ENCODE data around the gene PBX1. TPM values are rescaled to one million over a fixed set of nuclear protein-coding genes. Genes with fewer than 3 reads are reported as not detected.

PBX1 gene
- total and polyA plus RNA-seq, 3 experiments from 2014 or later: 0.05 to 0.16 (median 0.13) TPM

DNA sequence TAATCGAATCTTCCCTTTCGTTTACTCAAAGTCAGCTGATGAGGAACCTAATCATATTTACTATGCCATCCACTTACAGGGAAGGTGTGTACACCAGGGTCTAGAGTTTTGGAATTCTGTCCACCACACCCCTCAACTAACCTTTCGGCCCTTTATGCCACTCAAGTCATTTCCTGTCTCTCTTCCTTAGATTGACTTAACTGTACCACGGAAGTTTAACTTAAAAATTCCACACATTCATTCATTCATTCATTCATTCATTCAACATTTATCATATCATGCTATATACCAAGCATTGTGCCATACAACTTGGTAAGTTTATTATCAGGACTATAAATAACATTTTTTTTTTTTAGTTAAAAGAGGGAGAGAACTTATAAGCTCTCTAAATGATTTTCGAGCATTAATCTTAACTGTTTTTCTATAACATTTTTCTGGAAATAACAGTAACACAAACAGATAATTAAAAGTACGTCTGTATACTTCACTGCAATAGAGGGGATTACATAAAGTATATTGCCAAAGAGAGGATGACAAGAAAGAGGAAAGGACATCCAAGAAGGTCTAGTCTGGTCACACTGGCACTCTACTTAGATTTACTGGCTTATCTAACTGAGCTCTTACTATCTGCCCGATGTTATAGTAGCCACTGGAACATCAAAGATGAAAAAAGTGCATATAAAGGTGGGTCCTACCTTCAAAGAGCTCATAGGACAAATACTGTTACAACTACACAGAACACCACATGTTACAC is 243.7 kb downstream of the PBX1 start:
- no peaks in the 10 kb centered on the region for H3K27me3 ChIP-seq (ENCODE audit: insufficient read depth, low read length, poor library complexity, severe bottlenecking)
- ChIA-PET POLR2A (no interaction called here), CTCF (interaction anchor here (1.0 kb wide), 1 partner anchor 19 kb away, joined by 3 read pairs; no protein-coding TSS in a partner anchor)
- no peaks in the 10 kb centered on the region for H3K36me3 Mint-ChIP-seq
- H3K27me3 Mint-ChIP-seq: peaks cover 0 to 3% of the 10 kb centered on the region in 2 donors
- no peak for DNase-seq
- no peaks in the 10 kb centered on the region for H3K4me1 ChIP-seq (ENCODE audit: insufficient read depth, low read length)
- H3K4me1 Mint-ChIP-seq: no peaks in the 10 kb centered on the region
- H3K4me3 Mint-ChIP-seq: no peak overlapping the region
- H3K27ac Mint-ChIP-seq: no peak overlapping the region
- H3K27ac ChIP-seq (ENCODE audit: low read depth, low read length): no peak overlapping the region
- H3K9me3 Mint-ChIP-seq: peaks cover 0 to 5% (median 0%) of the 10 kb centered on the region in 5 donors
- no peaks in the 10 kb centered on the region for H3K9me3 ChIP-seq (ENCODE audit: low read length)
- H3K36me3 ChIP-seq (ENCODE audit: insufficient read depth, low read length): no peaks in the 10 kb centered on the region
- H3K4me3 ChIP-seq (ENCODE audit: low read length): no peak overlapping the region

DNA sequence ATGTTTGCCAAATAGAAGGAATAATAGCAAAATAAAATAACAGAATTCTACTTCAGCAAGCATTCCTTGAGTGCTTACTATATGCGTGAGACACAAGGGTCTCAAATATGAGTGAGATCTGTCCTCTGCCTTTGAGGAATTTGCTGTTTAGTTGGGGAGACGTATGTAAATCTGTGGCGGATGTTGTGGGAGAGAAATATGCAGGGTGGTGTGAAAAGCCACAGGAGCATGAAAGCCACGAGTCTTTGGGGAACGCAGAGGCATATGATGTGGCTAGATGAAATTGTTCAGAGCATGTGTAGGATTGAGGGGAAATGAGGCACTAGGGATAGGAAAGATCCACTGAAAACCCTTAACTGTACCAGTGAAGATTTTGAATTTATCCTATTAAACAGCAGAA is 244.4 kb downstream of the PBX1 start:
- Histone ChIP-seq H3K36me3 (ENCODE audit: insufficient read depth, low read length) (no peaks in the 10 kb centered on the region), H3K4me1 (ENCODE audit: insufficient read depth, low read length) (no peaks in the 10 kb centered on the region), H3K4me3 (ENCODE audit: low read length) (no peak overlapping the region), H3K9me3 (ENCODE audit: low read length) (no peaks in the 10 kb centered on the region), H3K27ac (ENCODE audit: low read depth, low read length) (no peak overlapping the region), H3K27me3 (ENCODE audit: insufficient read depth, low read length, poor library complexity, severe bottlenecking) (no peaks in the 10 kb centered on the region)
- ChIA-PET POLR2A (no interaction called here), CTCF (interaction anchor here (0.8 kb wide), 1 partner anchor 16 kb away, joined by 3 read pairs; no protein-coding TSS in a partner anchor)
- Mint-ChIP-seq H3K9me3 (peaks cover 0 to 5% (median 0%) of the 10 kb centered on the region in 5 donors), H3K27me3 (peaks cover 0 to 3% of the 10 kb centered on the region in 2 donors), H3K27ac (no peak overlapping the region), H3K36me3 (no peaks in the 10 kb centered on the region), H3K4me1 (no peaks in the 10 kb centered on the region), H3K4me3 (no peak overlapping the region)
- no peak for DNase-seq

DNA sequence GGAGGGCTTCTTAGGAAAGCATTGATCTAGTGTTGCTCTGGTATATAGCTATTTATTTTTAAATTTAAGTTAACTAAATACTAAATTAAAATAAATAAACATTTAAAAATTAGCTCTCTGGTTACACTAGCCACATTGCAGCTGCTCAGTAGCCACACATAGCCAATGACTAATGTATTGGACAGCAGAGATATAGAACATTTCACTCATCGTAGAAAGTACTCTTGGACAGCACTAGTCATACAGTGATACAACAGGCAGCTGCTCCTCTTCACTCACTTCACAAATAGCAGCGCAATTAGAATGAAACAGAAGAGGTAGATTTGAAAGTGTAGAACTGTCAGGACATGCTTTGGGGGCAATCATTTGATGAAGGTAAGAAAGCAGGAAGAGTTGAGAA is 245.4 kb downstream of the PBX1 start:
- Histone ChIP-seq H3K27me3 (ENCODE audit: insufficient read depth, low read length, poor library complexity, severe bottlenecking) (no peaks in the 10 kb centered on the region), H3K27ac (ENCODE audit: low read depth, low read length) (no peak overlapping the region), H3K36me3 (ENCODE audit: insufficient read depth, low read length) (no peaks in the 10 kb centered on the region), H3K4me3 (ENCODE audit: low read length) (no peak overlapping the region), H3K9me3 (ENCODE audit: low read length) (no peaks in the 10 kb centered on the region), H3K4me1 (ENCODE audit: insufficient read depth, low read length) (no peaks in the 10 kb centered on the region)
- H3K9me3 Mint-ChIP-seq: peaks cover 0 to 6% (median 0%) of the 10 kb centered on the region in 5 donors
- ChIA-PET CTCF (interaction anchor here (0.8 to 1.8 kb wide), 2 partner anchors 9 to 17 kb away, joined by 3 to 4 read pairs; no protein-coding TSS in a partner anchor), POLR2A (no interaction called here)
- no peak for DNase-seq
- peaks cover 0 to 3% of the 10 kb centered on the region in 2 donors for H3K27me3 Mint-ChIP-seq
- H3K36me3 Mint-ChIP-seq: no peaks in the 10 kb centered on the region
- H3K4me1 Mint-ChIP-seq: no peaks in the 10 kb centered on the region
- no peak overlapping the region for H3K27ac Mint-ChIP-seq
- no peak overlapping the region for H3K4me3 Mint-ChIP-seq

DNA sequence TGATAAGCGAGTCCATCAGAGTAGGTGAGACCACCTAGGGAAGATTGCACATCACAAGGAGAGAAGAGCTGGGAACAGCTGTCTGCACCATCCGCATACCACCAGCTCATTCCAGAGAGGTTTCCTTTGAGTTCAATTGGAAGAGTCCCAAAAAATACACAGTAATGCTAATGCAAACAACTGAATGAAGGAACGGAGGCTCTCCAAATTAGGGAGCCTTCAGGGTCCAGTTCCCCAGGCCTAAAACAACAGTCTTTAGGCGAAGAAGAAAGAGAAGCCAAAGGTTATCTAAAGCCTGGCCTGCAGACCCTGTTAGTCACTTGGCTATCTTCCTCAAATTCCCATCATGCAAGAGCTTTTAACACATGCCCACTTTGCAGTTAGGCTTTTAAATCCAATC is 246.4 kb downstream of the PBX1 start:
- Histone ChIP-seq H3K27ac (ENCODE audit: low read depth, low read length) (no peak overlapping the region), H3K4me1 (ENCODE audit: insufficient read depth, low read length) (no peaks in the 10 kb centered on the region), H3K4me3 (ENCODE audit: low read length) (no peak overlapping the region), H3K27me3 (ENCODE audit: insufficient read depth, low read length, poor library complexity, severe bottlenecking) (no peaks in the 10 kb centered on the region), H3K9me3 (ENCODE audit: low read length) (no peaks in the 10 kb centered on the region), H3K36me3 (ENCODE audit: insufficient read depth, low read length) (no peaks in the 10 kb centered on the region)
- ChIA-PET CTCF (interaction anchor here (1.2 to 1.8 kb wide), 2 partner anchors 10 to 18 kb away, joined by 4 read pairs; no protein-coding TSS in a partner anchor), POLR2A (no interaction called here)
- Mint-ChIP-seq H3K36me3 (no peaks in the 10 kb centered on the region), H3K27me3 (peaks cover 0 to 3% of the 10 kb centered on the region in 2 donors), H3K27ac (no peak overlapping the region), H3K4me3 (no peak overlapping the region), H3K9me3 (peaks cover 0 to 6% (median 0%) of the 10 kb centered on the region in 5 donors), H3K4me1 (no peaks in the 10 kb centered on the region)
- no peak for DNase-seq

DNA sequence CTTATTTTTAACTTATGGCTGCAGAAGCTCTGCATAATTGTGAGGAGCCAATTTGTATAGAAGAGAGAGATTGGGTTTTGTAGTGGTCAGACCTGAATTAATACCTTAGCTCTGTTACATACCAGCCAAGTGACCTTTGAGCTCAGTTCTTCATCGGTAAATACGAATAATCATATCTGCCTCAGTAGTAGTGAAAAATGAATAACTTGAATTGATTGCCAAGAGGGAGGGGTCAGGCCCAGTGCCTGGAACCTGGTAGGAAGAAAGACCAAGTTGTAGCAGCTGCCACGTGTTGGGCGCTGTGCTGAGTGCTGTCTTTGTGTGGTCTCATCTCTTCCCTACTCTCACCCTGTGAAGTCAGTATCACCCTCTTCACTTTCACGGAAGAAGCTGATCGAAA is 247.5 kb downstream of the PBX1 start:
- H3K36me3 ChIP-seq (ENCODE audit: insufficient read depth, low read length): no peaks in the 10 kb centered on the region
- H3K9me3 ChIP-seq (ENCODE audit: low read length): no peaks in the 10 kb centered on the region
- H3K27me3 ChIP-seq (ENCODE audit: insufficient read depth, low read length, poor library complexity, severe bottlenecking): no peaks in the 10 kb centered on the region
- no peak for DNase-seq
- Mint-ChIP-seq H3K27me3 (peaks cover 0 to 3% of the 10 kb centered on the region in 2 donors), H3K4me1 (no peaks in the 10 kb centered on the region), H3K36me3 (no peaks in the 10 kb centered on the region), H3K4me3 (no peak overlapping the region), H3K9me3 (peaks cover 0 to 6% (median 0%) of the 10 kb centered on the region in 5 donors), H3K27ac (no peak overlapping the region)
- ChIA-PET CTCF (no interaction called here), POLR2A (no interaction called here)
- H3K4me3 ChIP-seq (ENCODE audit: low read length): no peak overlapping the region
- H3K27ac ChIP-seq (ENCODE audit: low read depth, low read length): no peak overlapping the region
- H3K4me1 ChIP-seq (ENCODE audit: insufficient read depth, low read length): no peaks in the 10 kb centered on the region

DNA sequence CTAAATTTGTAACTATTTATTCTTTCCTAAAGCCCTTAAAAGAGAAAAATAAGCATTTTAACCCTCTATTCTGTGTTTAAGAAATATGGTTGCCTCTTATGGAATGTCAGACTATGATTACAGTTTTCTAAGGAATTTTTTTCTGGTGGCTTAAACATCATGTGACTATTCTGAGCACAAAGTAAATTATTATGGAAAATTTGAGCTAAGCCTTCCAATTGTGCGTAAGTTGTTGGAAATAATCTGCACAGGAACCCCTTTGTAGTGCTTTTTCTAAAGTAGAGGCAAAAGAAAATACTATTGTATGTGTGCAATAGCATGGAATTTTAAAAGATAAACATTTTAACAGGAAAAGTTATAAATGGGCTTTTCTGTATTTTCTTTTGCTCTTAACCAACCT is 254.8 kb downstream of the PBX1 start:
- no peaks in the 10 kb centered on the region for H3K27me3 Mint-ChIP-seq
- Histone ChIP-seq H3K4me3 (ENCODE audit: low read length) (no peak overlapping the region), H3K36me3 (ENCODE audit: insufficient read depth, low read length) (no peaks in the 10 kb centered on the region), H3K9me3 (ENCODE audit: low read length) (no peaks in the 10 kb centered on the region), H3K4me1 (ENCODE audit: insufficient read depth, low read length) (no peaks in the 10 kb centered on the region), H3K27me3 (ENCODE audit: insufficient read depth, low read length, poor library complexity, severe bottlenecking) (no peaks in the 10 kb centered on the region), H3K27ac (ENCODE audit: low read depth, low read length) (no peak overlapping the region)
- POLR2A ChIA-PET: no interaction called here
- H3K9me3 Mint-ChIP-seq: peaks cover 0 to 2% (median 0%) of the 10 kb centered on the region in 5 donors
- no peak overlapping the region for H3K4me3 Mint-ChIP-seq
- H3K27ac Mint-ChIP-seq: no peak overlapping the region
- H3K4me1 Mint-ChIP-seq: no peaks in the 10 kb centered on the region
- no peaks in the 10 kb centered on the region for H3K36me3 Mint-ChIP-seq
- CTCF ChIA-PET: no interaction called here
- DNase-seq: no peak

DNA sequence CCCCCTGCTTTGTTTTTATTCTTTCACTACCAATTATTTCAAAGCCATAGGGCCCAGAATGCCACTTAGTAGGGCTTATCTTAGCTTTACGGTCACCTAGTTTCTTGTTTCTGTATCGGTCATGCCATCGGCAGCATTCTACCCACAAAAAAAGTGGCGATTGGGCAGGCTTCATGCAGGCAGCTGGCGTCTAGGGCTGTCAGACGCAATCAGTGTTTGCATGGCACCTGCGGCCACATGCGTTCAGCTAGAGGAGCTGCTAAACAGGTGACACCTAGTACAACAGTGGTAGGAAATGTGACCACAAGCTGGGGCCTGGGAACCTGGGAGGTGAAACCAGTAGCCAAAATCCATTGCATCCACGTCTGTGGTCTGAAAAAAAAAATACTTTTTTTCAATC is 262.7 kb downstream of the PBX1 start:
- H3K9me3 Mint-ChIP-seq: peaks cover 0 to 4% (median 0%) of the 10 kb centered on the region in 5 donors
- no peaks in the 10 kb centered on the region for H3K36me3 Mint-ChIP-seq
- Histone ChIP-seq H3K27me3 (ENCODE audit: insufficient read depth, low read length, poor library complexity, severe bottlenecking) (no peaks in the 10 kb centered on the region), H3K36me3 (ENCODE audit: insufficient read depth, low read length) (no peaks in the 10 kb centered on the region), H3K9me3 (ENCODE audit: low read length) (no peaks in the 10 kb centered on the region), H3K4me3 (ENCODE audit: low read length) (no peak overlapping the region), H3K4me1 (ENCODE audit: insufficient read depth, low read length) (no peaks in the 10 kb centered on the region), H3K27ac (ENCODE audit: low read depth, low read length) (no peak overlapping the region)
- POLR2A ChIA-PET: no interaction called here
- H3K27me3 Mint-ChIP-seq: no peaks in the 10 kb centered on the region
- no peaks in the 10 kb centered on the region for H3K4me1 Mint-ChIP-seq
- H3K4me3 Mint-ChIP-seq: no peak overlapping the region
- no peak for DNase-seq
- CTCF ChIA-PET: no interaction called here
- no peak overlapping the region for H3K27ac Mint-ChIP-seq

DNA sequence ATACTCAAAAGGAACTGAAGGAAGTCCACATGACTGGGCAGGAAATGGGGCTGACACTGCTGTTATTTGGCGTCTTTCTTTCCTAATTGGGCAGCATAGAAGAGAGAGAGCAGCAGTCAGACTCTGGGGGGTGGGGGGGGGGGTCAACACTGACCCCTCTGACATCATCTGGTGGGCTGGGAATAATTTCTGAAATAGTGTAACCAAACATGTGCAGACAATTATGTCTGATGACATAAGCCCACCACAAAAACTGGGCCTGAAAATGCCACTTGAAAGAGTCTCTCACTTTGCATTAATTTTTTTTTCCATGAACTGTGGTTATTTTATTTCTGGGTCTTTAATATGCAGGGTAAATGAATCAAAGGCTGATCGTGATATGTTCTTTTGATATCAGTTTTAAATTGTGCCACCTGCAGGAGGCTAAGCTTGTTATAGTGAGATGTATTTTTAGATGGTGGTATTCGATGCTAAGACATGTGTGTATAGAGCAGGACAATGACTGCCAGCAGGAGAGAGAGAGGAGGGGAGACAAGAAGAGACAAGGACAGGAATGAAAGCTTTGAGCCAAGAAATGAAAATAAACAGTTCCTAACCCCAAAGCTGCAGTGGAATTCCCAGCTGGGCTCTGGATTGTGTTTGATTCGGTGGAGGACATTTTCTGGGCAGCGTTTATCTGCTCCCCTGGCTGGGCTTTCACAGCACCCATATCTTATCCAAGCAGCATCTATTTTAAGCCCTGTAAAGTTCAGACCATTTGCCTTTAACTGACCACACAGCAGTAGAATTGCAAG is 264.7 kb downstream of the PBX1 start:
- Mint-ChIP-seq H3K27ac (no peak overlapping the region), H3K4me1 (no peaks in the 10 kb centered on the region), H3K9me3 (peaks cover 0 to 4% (median 0%) of the 10 kb centered on the region in 5 donors), H3K36me3 (no peaks in the 10 kb centered on the region), H3K4me3 (no peak overlapping the region), H3K27me3 (no peaks in the 10 kb centered on the region)
- Histone ChIP-seq H3K27me3 (ENCODE audit: insufficient read depth, low read length, poor library complexity, severe bottlenecking) (no peaks in the 10 kb centered on the region), H3K4me3 (ENCODE audit: low read length) (no peak overlapping the region), H3K4me1 (ENCODE audit: insufficient read depth, low read length) (no peaks in the 10 kb centered on the region), H3K9me3 (ENCODE audit: low read length) (no peaks in the 10 kb centered on the region), H3K36me3 (ENCODE audit: insufficient read depth, low read length) (no peaks in the 10 kb centered on the region), H3K27ac (ENCODE audit: low read depth, low read length) (no peak overlapping the region)
- DNase-seq: no peak
- POLR2A ChIA-PET: no interaction called here
- CTCF ChIA-PET: no interaction called here

Measured in CD8-positive, alpha-beta memory T cell (primary cell).